Ectodermal cell (in vitro differentiated cells): Measurements from ENCODE around the gene PBX1.

Experiments
- H3K27ac ChIP-seq: 2 replicates; pipeline ENCODE4 v1.7.0; 2013; ENCODE audit warnings: mild to moderate bottlenecking, low read depth, low read length; ENCODE audit not compliant: insufficient read depth, poor library complexity, severe bottlenecking
- H3K27me3 ChIP-seq: 2 replicates; pipeline ENCODE4 v1.7.0; 2013; ENCODE audit warnings: mild to moderate bottlenecking, low read length; ENCODE audit not compliant: insufficient read depth, control insufficient read depth, poor library complexity, severe bottlenecking
- H3K36me3 ChIP-seq: one replicate; pipeline ENCODE4 v1.7.0; 2013; ENCODE audit warnings: low read length; ENCODE audit not compliant: control insufficient read depth, insufficient read depth
- H3K4me1 ChIP-seq: one replicate; pipeline ENCODE4 v1.7.0; 2013; ENCODE audit warnings: low read length; ENCODE audit not compliant: control insufficient read depth, insufficient read depth
- H3K4me3 ChIP-seq: 2 replicates; pipeline ENCODE4 v1.7.0; 2013; ENCODE audit warnings: low read depth, low read length, control low read depth; ENCODE audit not compliant: insufficient read depth
- H3K9me3 ChIP-seq: 2 replicates; pipeline ENCODE4 v1.7.0; 2013; ENCODE audit warnings: mild to moderate bottlenecking, low read length, moderate library complexity; ENCODE audit not compliant: control insufficient read depth
- WGBS, 2 experiments: methylation state at CpG; one replicate each; pipeline ENCODE4 v1.1.7; 2013; ENCODE audit warnings: missing lambda C conversion rate in 2 of 2; 5-methylcytosine and 5-hydroxymethylcytosine counted together

PBX1 gene

DNA sequence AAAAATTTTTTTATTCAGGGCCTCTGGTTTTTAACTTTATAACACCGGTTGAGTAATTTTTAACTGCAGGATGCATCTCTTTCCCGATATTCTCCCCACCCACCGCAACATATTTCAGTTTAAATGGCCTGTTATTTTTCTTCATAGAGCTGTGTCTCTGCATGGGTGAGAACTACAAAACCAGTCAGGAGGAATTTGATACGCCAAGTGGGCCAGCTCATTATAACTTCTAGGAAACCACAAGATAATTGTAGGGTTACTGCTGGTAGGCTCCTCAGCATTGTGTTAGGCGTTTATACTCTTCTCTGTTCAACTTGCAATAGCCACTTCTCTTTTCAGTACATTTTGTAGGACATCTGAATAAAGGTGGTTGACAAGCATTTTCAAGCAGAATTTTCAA lies 169.7 kb downstream of the PBX1 start:
- no peak overlapping the region for H3K4me3 ChIP-seq
- H3K36me3 ChIP-seq, result no peaks in the 10 kb centered on the region
- H3K27me3 ChIP-seq, result no peaks in the 10 kb centered on the region
- no peaks in the 10 kb centered on the region for H3K9me3 ChIP-seq
- peaks cover 2% of the 10 kb centered on the region for H3K4me1 ChIP-seq
- H3K27ac ChIP-seq, result no peak overlapping the region
- WGBS, 2 experiments, result 88 to 92% methylated on average over 5 of the region's 5 CpGs

DNA sequence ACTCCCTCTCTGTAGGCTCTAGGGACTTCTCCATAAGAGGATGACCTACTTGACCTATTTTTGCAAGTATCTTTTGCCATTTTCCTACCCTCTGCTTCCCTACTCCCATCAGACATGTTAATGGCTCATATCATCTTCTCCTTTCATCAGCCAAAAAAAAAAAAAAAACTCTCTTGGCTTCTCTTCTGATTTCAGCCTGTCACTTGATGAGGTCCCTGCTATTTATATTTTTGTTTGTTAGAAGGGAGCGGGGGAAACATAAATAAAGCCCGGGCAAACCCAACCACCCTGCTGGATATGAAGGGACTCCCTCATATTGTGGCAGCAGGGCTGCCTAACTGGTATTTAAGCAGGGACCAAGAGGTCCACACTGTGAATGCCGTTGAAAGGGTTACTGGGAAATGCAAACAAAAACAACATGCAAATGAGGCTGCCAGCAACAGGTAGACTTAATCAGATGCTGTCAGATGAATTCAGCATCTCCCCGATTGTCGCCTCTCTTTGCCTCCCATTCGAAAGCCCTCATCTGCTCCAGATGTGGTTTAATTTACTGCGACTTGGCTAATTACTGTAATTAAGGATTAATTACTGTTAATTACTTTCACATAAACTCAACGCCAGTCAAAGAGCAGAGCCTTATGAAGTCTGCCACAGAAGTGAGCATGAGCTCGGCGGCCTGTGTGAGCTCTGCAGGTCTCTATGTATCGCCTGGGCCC lies 172.3 kb downstream of the PBX1 start:
- Histone ChIP-seq H3K27me3 (no peaks in the 10 kb centered on the region), H3K36me3 (no peaks in the 10 kb centered on the region), H3K9me3 (no peaks in the 10 kb centered on the region), H3K4me1 (no peaks in the 10 kb centered on the region), H3K4me3 (no peak overlapping the region), H3K27ac (no peak overlapping the region)
- WGBS, 2 experiments, result 80 to 89% methylated on average over 10 to 11 of the region's 11 CpGs

DNA sequence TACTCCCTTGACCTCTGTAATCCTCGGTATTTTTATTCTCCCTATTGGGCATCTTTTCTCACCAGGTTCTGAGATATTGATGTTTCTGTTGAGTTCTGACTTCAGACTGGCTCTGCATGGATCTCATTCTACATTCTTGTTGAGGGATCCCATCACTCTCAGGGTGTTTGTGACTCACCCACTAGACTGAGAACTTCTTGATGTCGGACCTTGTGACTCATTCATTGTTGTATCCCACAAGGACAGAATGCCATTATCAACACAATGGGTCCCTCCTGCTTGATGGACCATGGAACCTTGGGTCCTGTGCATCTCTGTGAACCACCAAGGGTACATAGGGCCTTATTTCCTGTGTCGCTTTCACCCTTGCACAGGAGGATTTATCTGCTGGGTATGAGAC lies 174.1 kb downstream of the PBX1 start:
- H3K4me1 ChIP-seq, result no peaks in the 10 kb centered on the region
- H3K9me3 ChIP-seq, result no peaks in the 10 kb centered on the region
- no peaks in the 10 kb centered on the region for H3K36me3 ChIP-seq
- whole genome bisulfite sequencing, 2 experiments, result 94 to 95% methylated on average over 2 to 3 of the region's 3 CpGs
- no peak overlapping the region for H3K4me3 ChIP-seq
- H3K27me3 ChIP-seq, result no peaks in the 10 kb centered on the region
- H3K27ac ChIP-seq, result no peak overlapping the region

GRCh38 chr1:164733734-164734133 lies 174.8 kb downstream of the PBX1 start:
- 98 to 99% methylated on average over 3 of the region's 4 CpGs for WGBS, 2 experiments
- H3K9me3 ChIP-seq, result no peaks in the 10 kb centered on the region
- no peaks in the 10 kb centered on the region for H3K36me3 ChIP-seq
- no peak overlapping the region for H3K4me3 ChIP-seq
- no peaks in the 10 kb centered on the region for H3K4me1 ChIP-seq
- H3K27me3 ChIP-seq, result no peaks in the 10 kb centered on the region
- no peak overlapping the region for H3K27ac ChIP-seq

GRCh38 chr1:164735315-164736052 lies 176.5 kb downstream of the PBX1 start:
- no peaks in the 10 kb centered on the region for H3K4me1 ChIP-seq
- 86 to 87% methylated on average over 7 of the region's 7 CpGs for WGBS, 2 experiments
- H3K27me3 ChIP-seq, result no peaks in the 10 kb centered on the region
- H3K36me3 ChIP-seq, result no peaks in the 10 kb centered on the region
- no peak overlapping the region for H3K27ac ChIP-seq
- H3K9me3 ChIP-seq, result no peaks in the 10 kb centered on the region
- no peak overlapping the region for H3K4me3 ChIP-seq

DNA sequence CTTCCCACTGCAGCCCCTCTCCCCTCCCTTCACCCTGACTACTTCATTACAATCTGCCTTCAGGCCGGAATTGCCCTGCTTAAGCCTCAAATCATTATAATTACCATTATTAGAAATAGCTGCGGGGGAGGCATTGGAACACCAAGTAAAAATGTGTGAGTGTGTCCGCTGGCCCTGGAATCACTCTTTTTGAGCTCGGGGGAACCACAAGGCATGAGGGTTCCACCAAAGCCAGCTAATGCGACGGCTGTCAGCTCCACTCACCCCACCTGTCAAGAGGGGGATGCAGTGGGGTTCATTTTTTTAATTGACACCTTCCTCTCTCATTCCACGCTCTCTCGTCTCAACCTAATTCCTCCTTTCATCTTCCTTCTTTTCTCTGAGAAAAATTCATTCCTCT lies 177.2 kb downstream of the PBX1 start:
- no peaks in the 10 kb centered on the region for H3K36me3 ChIP-seq
- H3K27ac ChIP-seq, result no peak overlapping the region
- H3K27me3 ChIP-seq, result no peaks in the 10 kb centered on the region
- WGBS, 2 experiments, result 95 to 96% methylated on average over 8 of the region's 8 CpGs
- no peak overlapping the region for H3K4me3 ChIP-seq
- H3K9me3 ChIP-seq, result no peaks in the 10 kb centered on the region
- no peaks in the 10 kb centered on the region for H3K4me1 ChIP-seq

- H3K27me3 ChIP-seq, result no peaks in the 10 kb centered on the region
- H3K4me1 ChIP-seq, result no peaks in the 10 kb centered on the region
- H3K4me3 ChIP-seq, result no peak overlapping the region
- H3K9me3 ChIP-seq, result no peaks in the 10 kb centered on the region
- no peaks in the 10 kb centered on the region for H3K36me3 ChIP-seq
- WGBS, 2 experiments, result 93% methylated on average over 8 to 9 of the region's 10 CpGs
- no peak overlapping the region for H3K27ac ChIP-seq
Observed at GRCh38 chr1:164739189-164739588, 180.2 kb downstream of the PBX1 start.

DNA sequence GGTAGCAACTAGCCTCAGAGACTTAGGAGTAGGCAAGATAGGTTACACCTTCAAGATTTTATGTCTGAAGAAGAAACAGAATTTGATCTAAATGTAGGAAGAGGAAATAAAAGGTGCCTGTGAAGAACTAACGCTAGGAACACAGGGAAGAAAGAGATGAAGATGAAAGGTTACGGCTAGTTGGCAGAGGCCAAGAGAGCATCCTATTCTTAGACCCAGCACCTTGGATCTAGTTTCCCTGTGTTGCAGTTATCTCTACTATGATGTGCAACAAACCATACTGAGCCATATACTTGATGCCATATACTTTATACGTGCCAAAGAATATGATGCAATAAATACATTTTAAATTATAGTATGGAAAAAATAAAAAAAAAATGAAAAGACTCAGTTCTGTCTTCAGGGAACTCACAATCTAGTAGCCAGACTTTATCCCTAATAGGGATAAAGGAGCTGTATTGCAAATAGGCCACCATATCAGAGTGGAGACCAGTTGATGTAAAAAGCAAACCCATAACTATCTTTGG lies 181.1 kb downstream of the PBX1 start:
- Histone ChIP-seq H3K9me3 (no peaks in the 10 kb centered on the region), H3K4me1 (no peaks in the 10 kb centered on the region), H3K36me3 (no peaks in the 10 kb centered on the region), H3K27ac (no peak overlapping the region), H3K27me3 (no peaks in the 10 kb centered on the region), H3K4me3 (no peak overlapping the region)
- 92 to 95% methylated on average over 2 of the region's 3 CpGs for WGBS, 2 experiments

- H3K27ac ChIP-seq, result no peak overlapping the region
- H3K4me1 ChIP-seq, result peaks cover 5% of the 10 kb centered on the region
- H3K27me3 ChIP-seq, result no peaks in the 10 kb centered on the region
- 93 to 97% methylated on average over 3 of the region's 3 CpGs for WGBS, 2 experiments
- no peaks in the 10 kb centered on the region for H3K36me3 ChIP-seq
- H3K4me3 ChIP-seq, result no peak overlapping the region
- no peaks in the 10 kb centered on the region for H3K9me3 ChIP-seq
Observed at GRCh38 chr1:164742745-164743144, 183.8 kb downstream of the PBX1 start.

GRCh38 chr1:164743976-164744375 lies 185.0 kb downstream of the PBX1 start:
- WGBS, 2 experiments, result 94 to 95% methylated on average over 2 of the region's 2 CpGs
- Histone ChIP-seq H3K4me1 (peaks cover 12% of the 10 kb centered on the region), H3K4me3 (no peak overlapping the region), H3K36me3 (no peaks in the 10 kb centered on the region), H3K9me3 (no peaks in the 10 kb centered on the region), H3K27me3 (no peaks in the 10 kb centered on the region), H3K27ac (no peak overlapping the region)
